PC-9 (cell line): ENCODE measurements around the gene TRPM7.

Source experiments
- CTCF ChIP-seq: fragments of 200-600 bp; sonication (generic); conservative IDR thresholded peaks from 2 replicates; pipeline ENCODE4 v1.6.1; 2017; ENCODE audit warnings: mixed run types, antibody characterized with exemption, mild to moderate bottlenecking, moderate library complexity
- EZH2 ChIP-seq: fragments of 200-600 bp; sonication (generic); IDR thresholded peaks from 2 replicates; pipeline ENCODE4 v1.8.0; 2017; ENCODE audit warnings: antibody characterized with exemption, low read depth

GRCh38 chr15:50543556-50543955, 143.0 kb downstream of the TRPM7 start:
- no peak for TF ChIP-seq CTCF
- no peak for TF ChIP-seq EZH2
